GM18519 (cell line): ENCODE measurements around the gene ZNG1A.
"Not testable (repeated sequence)": the region's sequence is repeated elsewhere in the genome, so short reads cannot be mapped to it uniquely, and the experiment has no call there.

Experiments
- ATAC-seq: cut with Tn5 transposase; IDR thresholded peaks from one replicate; pipeline ENCODE4 v1.9.1; 2021; ENCODE audit warnings: mild to moderate bottlenecking, moderate library complexity; ENCODE audit not compliant: unreplicated experiment, low FRiP score

The ZNG1A gene

DNA sequence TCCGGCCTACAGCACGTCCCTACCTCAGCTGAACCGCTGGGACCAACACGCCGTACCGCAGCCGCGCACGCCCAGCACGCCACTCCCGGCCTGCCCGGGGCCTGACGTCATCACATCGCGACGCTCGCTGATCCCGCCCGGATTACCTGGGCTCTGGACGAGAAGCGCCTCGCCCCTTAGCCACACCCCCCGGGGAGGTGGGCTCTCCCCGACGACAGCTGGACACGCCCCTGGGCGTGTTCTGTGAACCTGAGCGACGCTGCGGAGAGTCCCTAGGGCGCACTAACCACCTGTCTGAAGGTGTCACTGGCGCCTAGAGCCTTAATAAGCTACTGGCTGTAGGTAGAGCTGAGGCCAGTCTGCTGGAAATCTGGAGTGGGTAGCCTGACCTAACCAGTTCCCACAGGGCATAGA is at the start of gene ZNG1A:
ZNG1A (minus strand) TSS at position 87 of the 414 bp plus-strand sequence. CDS start 87 bp downstream, outside the sequence.
- not testable (repeated sequence) for ATAC-seq

DNA sequence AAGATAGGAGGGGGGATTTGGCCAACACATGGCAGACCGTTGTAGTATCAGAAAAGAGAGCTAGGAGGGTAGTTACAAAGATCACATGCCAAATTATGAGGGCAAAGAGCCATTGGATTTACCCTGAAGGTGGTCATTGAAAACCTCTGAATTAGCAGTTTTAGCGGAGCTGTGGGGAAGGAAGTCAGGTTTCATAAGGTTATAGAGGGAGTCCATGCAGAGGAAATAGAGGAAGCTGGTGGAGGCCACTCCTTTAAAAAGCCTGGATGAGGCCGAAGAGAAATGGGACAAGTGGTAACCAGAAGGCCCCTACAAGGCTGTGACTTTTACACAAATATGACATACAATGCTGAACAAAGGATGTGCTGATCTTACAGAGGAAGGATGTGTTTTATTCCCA is 49.0 kb upstream of the ZNG1A start:
- no peak for ATAC-seq

DNA sequence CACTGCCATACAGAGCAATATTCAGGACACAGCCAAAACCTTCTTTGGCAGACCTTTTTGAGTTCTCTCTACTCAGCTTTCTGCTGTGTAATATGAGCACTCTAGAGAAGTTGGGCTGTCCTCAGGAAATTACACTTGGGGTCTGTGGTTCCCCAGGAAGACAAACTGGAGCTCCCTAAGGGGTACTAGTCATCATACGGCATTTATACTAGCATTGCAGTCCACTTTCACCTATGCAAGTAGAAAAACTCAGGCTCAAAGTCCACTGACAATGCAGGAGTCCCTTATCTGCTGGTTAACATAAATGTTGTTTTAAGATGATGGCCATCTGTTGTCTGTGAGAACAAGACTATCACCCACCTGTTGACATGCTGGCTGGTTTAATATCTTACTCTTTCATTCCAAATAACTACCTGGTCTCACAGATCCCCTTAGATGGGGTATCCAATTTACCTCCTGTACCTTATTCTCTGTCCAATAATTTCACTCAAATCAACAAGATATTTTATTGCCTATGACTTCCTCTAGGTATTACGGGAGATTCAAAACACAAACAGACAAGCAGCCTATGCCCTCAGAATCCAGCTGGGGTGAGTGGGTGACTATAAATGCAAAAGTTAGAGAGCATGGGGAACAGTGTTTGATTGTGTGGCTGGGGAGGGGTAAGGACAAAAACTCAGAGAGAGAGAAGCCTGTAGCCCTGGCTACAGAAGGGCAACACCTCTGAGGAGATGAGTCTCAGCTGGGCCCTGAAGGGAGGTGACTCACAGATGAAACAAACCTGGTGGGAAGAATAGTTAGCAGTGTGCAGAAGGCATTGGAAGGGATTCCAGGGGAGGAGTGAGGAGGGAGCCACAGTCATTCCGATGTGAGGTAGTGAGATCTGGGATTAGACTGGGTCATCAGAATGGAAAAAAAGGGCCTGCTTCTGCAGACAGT is 46.0 kb upstream of the ZNG1A start:
- no peak for ATAC-seq

DNA sequence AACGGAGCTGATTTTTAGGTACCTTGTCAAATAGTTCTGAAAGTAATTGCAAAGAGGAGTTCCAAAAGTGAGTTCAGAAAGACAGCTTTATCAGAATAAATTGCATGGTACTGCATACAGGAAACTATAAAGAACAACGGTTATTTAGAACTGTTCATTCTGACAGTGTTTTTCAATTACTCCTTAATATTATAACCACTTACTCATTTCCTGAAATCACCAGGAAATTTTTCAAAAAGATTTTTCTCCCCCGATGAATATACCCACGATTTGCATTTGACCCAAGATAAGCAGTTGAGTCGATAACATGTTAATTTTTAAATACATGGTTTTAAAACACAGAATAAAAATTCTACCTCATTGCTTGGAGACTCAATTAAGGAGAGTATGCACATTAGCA is 45.2 kb upstream of the ZNG1A start:
- no peak for ATAC-seq

DNA sequence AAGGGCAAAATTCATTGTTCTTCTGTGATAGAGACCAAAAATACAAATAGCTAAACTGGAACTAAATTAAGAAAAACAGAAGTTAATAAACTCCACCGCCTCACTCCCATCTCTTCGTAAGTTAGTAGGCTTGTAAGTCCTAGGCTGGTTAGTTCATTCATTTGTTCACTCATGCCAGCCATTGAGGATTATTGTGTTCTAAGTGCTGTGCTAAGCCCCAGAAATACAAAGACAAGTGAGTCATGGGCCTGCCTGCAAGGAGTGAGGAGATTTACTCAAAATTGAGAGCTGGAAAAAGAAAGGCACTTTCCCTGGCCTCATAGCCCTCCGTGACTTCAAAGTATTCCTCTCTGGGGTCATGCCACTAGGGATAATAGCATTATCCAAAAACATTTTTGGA is 44.3 kb upstream of the ZNG1A start:
- no peak for ATAC-seq

DNA sequence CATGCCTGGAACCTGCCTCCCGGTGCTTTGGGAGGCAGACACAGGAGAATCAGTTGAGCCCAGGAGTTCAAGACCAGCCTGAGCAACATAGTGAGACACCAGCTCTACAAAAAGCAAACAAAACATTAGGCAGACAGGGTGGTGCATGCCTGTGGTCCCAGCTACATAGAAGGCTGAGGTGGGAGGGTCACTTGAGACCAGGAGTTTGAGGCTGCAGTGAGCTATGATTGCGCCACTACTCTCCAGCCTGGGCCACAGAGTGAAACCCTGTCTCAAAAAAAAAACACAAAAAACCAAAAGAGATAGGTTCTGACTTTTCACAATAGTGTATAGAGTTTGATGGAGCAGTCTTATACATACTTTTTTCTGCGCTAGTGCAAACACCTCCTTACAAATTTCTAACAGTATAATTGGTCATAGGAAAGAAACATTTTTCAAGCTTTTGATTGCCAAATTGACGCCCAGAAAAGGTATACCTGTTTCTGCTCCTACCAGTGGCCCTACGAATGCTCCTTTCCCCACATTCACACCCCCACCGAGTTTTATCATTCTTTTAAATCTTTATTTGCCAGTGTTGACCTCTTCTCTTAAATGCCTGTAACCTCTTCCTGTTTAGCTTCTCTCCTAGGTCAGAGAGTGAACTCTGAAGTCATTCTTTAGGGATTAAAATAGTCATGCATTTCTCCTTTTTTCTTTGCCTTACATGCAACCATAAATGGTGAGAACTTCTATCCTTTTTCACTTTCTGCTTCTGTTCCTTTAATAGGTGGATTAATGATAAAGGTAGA is 43.3 kb upstream of the ZNG1A start:
- no peak for ATAC-seq

DNA sequence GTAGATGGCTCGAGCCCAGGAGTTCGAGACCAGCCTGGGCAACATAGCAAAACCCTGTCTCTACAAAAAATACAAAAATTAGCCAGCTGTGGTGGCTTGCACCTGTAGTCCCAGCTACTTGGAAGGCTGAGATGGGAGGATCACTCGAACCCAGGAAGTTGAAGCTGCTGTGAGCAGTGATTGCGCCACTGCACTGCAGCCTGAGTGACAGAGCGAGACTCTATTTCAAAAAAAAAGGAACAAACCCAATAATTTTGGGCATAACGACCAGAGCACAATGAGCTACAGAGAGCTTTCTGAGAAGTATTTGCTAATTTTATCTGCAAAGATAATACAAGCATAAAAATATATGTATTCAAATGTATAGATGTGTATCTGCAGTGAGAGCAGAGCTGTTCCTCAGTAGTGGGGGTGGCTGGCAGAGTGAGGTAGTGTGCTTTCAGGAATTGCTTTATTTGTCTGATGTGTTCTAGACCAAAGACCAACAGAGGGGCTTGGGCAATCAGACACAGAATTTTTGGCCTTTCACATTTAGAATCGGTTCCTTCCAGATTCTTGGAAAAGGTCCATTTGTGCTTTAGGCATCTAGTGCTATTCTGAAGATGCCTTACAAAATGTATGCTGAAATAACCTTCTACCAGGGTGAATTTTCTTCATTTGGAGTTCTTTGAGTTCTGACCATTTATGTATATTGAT is 41.0 kb upstream of the ZNG1A start:
- no peak for ATAC-seq

DNA sequence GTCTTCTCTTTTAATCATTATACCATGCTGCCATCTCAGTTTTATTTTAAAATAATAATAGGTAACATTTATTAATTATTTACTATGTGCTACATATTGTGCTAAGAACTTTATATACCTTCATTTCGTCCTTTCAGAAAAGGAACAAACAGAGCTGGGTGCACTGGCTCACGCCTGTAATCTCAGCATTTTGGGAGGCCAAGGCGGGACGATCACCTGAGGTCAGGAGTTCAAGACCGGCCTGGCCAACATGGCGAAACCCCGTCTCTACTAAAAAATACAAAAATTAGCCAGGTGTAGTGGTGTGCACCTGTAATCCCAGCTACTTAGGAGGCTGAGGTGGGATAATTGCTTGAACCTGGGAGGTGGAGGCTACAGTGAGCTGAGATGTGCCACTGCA is 40.2 kb upstream of the ZNG1A start:
- not testable (repeated sequence) for ATAC-seq

DNA sequence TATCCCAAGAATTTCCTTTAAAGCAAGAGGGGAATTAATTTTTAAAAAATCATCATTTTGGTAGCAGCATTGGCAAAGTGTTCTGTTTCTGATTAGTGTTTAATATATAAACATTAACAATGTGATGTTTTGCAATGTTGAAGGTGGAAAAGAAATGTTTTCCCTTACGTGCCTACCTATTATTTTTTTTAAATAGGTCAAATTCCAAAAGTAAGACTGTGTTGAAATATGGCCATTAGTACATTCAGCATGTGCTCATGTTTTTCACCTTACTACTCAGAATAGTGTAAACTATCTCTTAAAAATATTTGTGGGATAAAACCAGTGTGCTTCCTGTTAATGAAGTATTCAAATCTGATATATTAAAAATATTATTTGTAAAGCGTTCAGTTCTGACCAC is 39.1 kb upstream of the ZNG1A start:
- ATAC-seq = no peak

DNA sequence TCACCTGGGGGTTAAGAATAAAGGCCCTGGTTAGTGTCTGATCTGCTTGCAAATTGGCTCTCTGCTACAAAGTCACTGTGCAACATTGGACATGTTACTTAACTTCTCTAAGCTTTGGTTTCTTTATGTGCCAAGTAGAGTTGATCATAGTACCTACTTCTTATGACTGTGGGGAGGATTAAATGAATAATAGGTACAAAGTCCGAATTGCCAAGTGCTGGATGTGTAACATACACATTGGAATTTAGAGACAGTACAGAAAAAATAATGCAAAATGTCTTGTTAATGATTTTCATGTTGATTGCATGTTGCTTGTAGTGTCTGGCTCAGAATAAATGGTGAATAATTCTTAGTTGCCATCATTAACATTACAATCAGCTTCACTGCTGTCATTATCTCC is 38.0 kb upstream of the ZNG1A start:
- no peak for ATAC-seq

DNA sequence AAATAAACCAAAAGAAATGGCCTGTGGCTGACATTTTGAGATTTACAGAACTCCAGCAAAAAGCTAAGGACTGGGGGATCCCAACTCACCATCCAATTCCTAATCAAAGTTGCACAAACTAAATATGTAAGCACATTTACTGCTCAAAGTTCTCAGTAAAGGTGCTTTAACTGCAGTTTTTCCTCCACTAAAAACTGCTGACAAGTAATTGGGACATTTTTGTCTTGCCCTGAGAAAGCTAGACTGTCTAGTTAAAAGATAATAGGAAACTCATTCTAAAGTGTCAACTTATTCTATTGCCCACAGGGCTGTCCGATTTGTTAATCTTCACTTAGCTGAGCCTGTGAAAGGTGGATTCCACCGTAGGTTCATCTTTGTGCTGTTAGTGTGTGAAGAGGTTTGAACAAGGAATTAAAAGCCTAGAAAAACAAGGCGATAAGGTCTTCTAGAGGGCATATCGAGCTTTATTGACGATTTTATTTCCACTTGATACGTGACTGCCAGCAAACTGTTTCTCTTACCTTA is 36.8 kb upstream of the ZNG1A start:
- no peak for ATAC-seq

DNA sequence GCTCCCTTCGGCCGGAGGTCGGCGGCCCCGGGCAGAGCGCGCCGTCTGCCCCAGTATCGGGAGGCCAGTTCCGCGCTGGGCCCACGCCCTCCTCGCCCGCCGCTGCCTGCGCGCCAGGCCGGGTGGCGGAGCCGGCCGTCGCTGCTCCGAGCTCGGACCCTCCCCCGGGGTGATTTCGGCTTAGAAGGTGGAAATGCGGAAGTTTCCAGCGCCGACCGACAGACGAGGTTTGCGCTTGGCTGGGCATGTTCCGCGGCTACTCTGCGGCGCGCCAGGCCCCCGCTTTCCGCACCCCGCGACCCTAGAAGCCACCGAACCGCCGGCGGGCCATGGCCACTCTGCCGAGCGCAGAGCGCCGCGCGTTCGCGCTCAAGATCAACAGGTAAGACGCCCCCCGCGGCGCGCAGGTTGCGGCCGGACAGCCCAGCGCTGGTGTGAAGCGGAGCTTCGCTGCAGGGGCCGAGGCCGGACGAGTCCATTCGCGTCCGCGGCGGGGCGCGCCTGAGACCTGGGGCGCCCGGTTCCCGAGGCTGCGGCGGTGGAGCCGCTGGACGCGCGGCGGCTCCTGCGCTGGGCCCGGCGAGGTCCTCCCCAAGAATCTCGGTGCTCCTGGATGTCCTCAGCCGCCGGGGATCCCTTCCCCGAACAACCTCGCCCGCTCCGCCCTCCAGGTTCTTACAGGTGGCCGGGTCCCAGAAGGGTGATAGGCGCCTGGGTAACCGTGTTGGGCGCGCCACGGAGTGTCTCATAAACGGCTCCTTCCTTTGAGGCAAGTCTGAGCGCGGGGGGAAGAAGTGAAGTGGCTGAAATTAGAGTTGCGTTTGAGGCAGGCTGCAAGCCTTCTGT is 36.0 kb upstream of the ZNG1A start, which contains the start of gene DOCK8:
DOCK8 (plus strand) TSS at position 218 of the 846 bp plus-strand sequence; CDS start at position 330, 112 bp downstream.
- ATAC-seq = peak; percentile 77

DNA sequence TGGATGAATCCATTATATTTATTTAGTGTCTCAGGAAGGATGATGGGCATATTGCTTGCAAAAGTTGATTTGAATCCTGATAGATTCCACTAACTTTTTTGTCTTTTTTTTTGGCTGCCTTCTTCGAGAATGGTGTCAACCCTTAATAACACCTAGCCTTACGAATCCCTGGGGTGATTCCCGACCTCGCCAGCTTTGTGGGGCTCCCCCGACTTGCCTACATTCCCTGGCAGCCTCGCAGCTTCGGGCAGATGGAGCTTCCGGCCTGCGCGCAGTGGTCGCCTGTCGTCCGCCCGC is 35.4 kb upstream of the ZNG1A start:
- no peak for ATAC-seq

DNA sequence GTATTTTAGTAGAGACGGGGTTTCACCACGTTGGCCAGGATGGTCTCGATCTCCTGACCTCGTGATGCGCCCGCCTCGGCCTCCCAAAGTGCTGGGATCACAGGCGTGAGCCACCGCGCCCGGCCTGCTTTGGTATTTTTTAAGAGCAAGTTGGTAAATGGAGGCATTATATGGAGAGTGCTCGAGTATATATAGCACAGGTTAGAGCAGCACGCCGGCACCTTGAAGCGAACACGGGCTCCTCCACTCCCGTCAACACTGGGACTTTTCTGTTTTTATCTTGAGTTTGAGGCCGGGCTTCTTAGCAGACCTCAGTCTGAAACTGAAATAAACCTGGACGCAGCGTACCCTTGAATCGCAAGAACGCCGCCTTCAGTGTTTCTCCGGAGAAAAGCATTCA is 35.0 kb upstream of the ZNG1A start:
- not testable (repeated sequence) for ATAC-seq

DNA sequence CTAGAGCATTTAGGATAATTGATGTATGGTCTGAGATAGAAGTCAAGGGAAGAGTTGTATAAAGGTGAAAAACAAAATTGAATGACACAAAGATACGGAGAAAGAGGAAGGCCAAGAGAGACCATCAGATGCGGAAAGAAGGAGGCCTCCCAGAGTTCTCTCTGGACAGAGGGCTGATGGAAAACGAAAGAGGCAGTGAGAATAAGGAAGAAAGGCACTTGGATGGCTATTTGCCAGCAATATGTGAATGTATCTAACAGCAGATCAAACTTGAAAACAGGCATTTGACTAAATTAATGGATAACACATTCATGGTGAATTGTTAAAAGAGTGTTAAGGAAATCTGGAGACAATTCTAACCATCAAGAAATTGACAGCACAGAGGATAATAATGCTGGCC is 33.4 kb upstream of the ZNG1A start:
- ATAC-seq = no peak

DNA sequence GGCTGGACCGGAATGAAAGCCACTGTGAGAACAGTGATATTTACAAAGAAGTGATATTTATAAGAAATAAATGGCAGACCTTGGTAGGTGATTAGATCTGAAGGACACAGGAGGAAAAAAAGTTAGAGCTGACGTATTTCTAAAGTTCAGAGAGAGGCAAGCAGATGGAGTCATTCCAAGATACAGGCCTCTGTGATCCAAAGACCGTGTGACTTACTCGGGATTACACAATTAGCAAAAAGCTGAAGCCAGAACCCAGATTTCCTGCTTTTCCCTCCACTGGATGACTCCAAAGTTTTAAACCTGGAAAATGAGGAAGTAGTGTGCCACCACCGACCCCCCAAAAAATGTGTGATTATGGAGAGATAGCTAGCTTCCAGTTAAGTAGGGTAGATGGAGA is 32.7 kb upstream of the ZNG1A start:
- no peak for ATAC-seq

DNA sequence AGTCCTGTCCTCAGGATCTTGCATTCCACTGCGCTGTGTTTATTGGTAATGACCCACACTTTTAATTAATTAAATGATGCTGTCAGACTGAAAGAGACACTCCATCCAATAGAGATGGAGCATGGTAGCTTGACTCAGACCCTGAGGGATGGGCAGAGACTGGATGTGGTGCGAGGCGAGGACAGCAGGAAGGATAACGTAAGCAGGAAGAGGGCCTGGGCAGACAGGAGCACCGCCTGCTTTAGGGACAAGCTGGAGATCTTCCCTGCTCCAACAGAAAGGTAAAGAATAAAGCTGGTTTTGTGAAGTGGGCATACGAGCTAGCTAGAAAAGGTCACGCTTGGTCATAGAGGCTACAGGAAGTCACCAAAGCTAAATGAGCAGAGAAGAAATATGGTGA is 32.2 kb upstream of the ZNG1A start:
- no peak for ATAC-seq

DNA sequence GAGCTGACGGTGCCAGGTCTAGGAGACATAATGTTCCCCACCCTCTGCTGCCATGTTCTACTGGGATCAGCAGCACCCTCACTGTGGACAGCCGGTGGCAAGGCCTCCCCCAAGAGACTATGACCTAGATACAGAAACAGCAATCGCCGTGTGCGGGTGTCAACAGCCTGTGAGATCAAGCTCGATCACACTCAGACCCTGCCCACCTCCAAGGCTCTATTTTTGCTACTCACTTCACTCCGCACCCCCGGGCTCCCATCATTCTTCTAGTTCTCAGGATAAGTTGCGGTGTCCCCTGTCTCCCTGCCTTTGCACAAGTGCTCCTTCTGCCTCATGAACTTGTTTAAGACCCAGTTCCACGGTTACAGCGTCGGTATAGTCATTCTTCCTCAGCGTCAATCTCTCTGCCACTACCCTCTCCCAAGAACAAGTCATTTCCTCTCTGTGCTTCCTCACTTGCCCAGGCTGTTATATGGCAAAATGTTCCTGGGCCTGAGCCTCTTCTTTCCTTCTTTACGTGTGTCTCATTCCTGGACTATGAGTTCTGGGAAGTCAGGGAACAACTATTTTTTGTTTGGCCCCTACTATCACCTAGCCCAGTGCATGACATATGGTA is 30.4 kb upstream of the ZNG1A start:
- ATAC-seq = no peak

DNA sequence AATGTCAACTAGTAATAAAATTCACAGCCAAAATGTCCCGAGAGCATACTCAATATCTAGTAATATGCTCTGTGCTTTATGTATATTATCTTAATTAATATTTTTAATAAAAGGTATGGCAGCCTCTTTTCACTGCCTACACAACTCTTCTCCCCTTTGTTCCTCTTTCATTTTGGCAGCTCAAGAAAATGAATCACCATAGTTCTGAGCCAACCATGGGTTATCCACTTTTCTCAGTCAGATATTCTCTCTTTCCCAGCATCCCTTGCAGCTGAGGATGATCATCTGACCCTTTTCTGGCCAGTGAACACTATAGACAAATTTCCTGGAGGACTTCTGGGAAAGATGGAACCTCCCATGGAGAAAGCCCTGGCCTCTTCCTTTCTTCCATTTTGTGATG is 27.6 kb upstream of the ZNG1A start:
- no peak for ATAC-seq
